HUES6 (cell line): ENCODE results near the gene RRP1B.
A peak's percentile ranks its signal among the peaks of the same experiment; 100 is the strongest.

ENCODE experiments used
- H3K27ac ChIP-seq: 2 replicates; pipeline ENCODE4 v1.7.0; 2013; ENCODE audit warnings: low read depth, mild to moderate bottlenecking, low read length, inconsistent platforms
- H3K27me3 ChIP-seq: 2 replicates; pipeline ENCODE4 v1.6.1; 2013; ENCODE audit warnings: low read length; ENCODE audit not compliant: control insufficient read depth, insufficient read depth
- H3K36me3 ChIP-seq: 2 replicates; pipeline ENCODE4 v1.6.1; 2013; ENCODE audit warnings: low read length; ENCODE audit not compliant: control insufficient read depth, insufficient read depth
- H3K4me1 ChIP-seq: 2 replicates; pipeline ENCODE4 v1.6.1; 2013; ENCODE audit warnings: low read length; ENCODE audit not compliant: control insufficient read depth, insufficient read depth
- H3K4me3 ChIP-seq: 2 replicates; pipeline ENCODE4 v1.5.1; 2013; ENCODE audit warnings: low read depth, low read length
- H3K9ac ChIP-seq: one replicate; pipeline ENCODE4 v1.6.1; 2013; ENCODE audit warnings: mild to moderate bottlenecking, low read length
- H3K9me3 ChIP-seq: 2 replicates; pipeline ENCODE4 v1.6.1; 2013; ENCODE audit warnings: low read depth, low read length; ENCODE audit not compliant: control insufficient read depth, insufficient read depth

RRP1B gene

DNA sequence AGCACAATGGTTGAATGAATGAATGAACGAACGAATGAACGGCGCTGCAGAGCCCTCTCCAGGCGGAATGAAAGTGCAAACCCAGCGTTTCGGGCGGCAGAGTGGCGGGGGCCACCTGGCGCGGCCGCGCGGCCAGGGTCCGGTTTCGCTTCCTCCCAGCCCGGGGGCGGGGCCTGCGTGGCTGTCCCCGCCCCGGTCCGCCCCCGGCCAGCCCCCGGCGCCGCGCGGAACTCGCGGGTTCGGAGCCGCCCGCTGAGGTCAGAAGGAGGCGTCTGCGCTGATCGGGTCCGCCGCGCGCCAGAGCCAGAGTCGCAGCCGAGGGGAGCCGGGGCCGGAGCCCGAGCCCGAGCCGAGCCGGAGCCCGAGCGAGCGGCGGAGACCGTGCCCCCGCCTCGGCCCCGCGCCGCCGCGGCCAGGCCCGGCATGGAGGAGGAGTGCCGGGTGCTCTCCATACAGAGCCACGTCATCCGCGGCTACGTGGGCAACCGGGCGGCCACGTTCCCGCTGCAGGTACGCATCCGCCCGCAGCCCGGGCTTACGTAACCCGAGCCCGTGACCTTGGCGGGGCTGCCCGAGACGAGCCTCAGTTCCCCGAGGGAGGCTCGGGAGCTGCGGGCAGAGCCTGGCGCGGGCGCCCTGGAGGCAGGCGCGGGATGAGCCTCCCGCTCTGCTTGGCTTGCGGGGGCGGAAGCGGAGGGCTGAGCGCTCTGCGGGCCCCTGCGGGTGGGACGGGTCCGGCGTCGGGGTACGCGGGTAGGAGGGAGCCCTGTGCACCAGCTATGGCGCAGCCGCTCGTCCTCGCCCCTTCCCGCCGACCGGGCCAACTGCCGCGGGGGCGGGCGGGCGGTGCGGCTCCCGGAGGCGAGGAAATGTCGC lies 59.8 kb downstream of the RRP1B start, which contains the start of gene PDXK:
Gene PDXK (plus strand): TSS at position 258 of the 876 bp plus-strand sequence. CDS start 166 bp downstream, at position 424.
- peaks cover 14% of the 10 kb centered on the region; the same call in 1 of the 2 replicates for H3K36me3 ChIP-seq
- H3K4me3 ChIP-seq: peak within 1 kb of the TSS; percentile 83
- H3K9ac ChIP-seq: peak within 1 kb of the TSS; percentile 89
- H3K27ac ChIP-seq: peak within 1 kb of the TSS; percentile 74
- no peaks in the 10 kb centered on the region for H3K9me3 ChIP-seq
- peaks cover 13% of the 10 kb centered on the region for H3K4me1 ChIP-seq
- H3K27me3 ChIP-seq: peaks cover 19% of the 10 kb centered on the region; the same call in 1 of the 2 replicates

- H3K27ac ChIP-seq: 0 out of 2 replicates have a peak overlapping the region, but pooled peaks have one; percentile 74
- H3K9me3 ChIP-seq: no peaks in the 10 kb centered on the region
- H3K27me3 ChIP-seq: peaks cover 19% of the 10 kb centered on the region; the same call in 1 of the 2 replicates
- peaks cover 15% of the 10 kb centered on the region; the same call in 1 of the 2 replicates for H3K36me3 ChIP-seq
- H3K9ac ChIP-seq: peak overlapping the region; percentile 89
- peak overlapping the region; percentile 83 for H3K4me3 ChIP-seq
- H3K4me1 ChIP-seq: peaks cover 13% of the 10 kb centered on the region
These were observed 60.6 kb downstream of the RRP1B start for GRCh38 chr21:43719748-43720538.

DNA sequence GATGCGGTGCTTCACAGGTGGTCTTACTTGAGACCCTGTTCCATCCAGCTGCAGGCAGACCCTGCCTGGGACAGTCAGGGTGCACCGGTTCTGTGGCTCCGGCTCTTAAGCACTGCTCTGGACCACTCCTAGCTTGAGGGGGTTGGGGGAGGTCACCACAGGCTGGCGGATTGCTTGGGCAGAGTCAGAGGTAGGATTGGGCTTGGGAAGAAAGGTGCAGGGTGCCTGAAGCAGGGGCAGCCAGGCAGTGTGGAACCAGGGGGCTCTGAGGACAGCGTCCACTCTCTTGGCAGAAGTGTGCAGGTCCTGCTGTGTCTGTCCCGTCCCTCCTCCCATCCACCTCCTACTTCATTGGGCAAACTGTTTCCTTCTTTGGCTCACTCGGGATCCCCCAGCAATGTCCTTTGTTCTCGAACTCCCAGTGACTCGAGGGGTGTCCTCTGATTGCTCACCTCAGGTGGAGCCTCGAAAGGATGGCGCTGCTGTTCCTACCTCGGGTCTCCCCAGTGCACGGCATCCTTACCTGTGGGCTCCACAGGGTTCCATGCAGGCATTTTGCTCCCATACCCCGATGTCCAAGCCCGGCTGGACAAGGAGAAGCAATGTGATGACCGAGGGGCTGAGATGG lies 61.3 kb downstream of the RRP1B start:
- H3K9ac ChIP-seq: peak overlapping the region; percentile 89
- peak overlapping the region; percentile 83 for H3K4me3 ChIP-seq
- H3K9me3 ChIP-seq: no peaks in the 10 kb centered on the region
- peaks cover 15% of the 10 kb centered on the region; the same call in 1 of the 2 replicates for H3K36me3 ChIP-seq
- peaks cover 19% of the 10 kb centered on the region; the same call in 1 of the 2 replicates for H3K27me3 ChIP-seq
- no peak overlapping the region for H3K27ac ChIP-seq
- peaks cover 13% of the 10 kb centered on the region for H3K4me1 ChIP-seq

GRCh38 chr21:43721206-43721605 lies 61.8 kb downstream of the RRP1B start:
- H3K4me1 ChIP-seq: peaks cover 13% of the 10 kb centered on the region
- H3K36me3 ChIP-seq: peaks cover 15% of the 10 kb centered on the region; the same call in 1 of the 2 replicates
- H3K9me3 ChIP-seq: no peaks in the 10 kb centered on the region
- H3K9ac ChIP-seq: no peak overlapping the region
- peaks cover 19% of the 10 kb centered on the region; the same call in 1 of the 2 replicates for H3K27me3 ChIP-seq
- peak overlapping the region; percentile 83; the same call in 1 of the 2 replicates for H3K4me3 ChIP-seq
- no peak overlapping the region for H3K27ac ChIP-seq

DNA sequence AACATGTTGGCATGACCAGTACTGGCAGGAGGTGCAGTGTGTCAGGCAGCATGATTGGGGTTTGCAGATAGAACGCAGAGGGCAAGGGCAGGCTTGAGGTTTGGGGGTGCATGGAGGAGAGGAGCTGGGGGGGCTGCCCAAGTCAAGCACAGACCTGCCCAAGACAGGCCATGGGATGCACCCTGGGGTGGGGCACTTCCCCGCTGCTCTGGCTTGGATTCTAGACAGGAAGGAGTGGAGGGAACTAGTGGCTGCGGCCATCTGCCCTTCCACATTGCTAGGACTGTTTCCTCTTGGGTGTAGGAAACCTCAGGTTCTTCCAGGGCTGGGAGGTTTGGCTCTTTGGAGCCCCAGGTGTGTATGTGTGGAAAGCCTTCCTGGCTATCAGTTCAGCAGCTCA lies 62.6 kb downstream of the RRP1B start:
- Histone ChIP-seq H3K27ac (no peak overlapping the region), H3K4me1 (peaks cover 13% of the 10 kb centered on the region), H3K36me3 (peaks cover 15% of the 10 kb centered on the region; the same call in 1 of the 2 replicates), H3K27me3 (peaks cover 19% of the 10 kb centered on the region; the same call in 1 of the 2 replicates), H3K9ac (no peak overlapping the region), H3K4me3 (no peak overlapping the region), H3K9me3 (no peaks in the 10 kb centered on the region)

- peaks cover 13% of the 10 kb centered on the region; the same call in 1 of the 2 replicates for H3K27me3 ChIP-seq
- no peak overlapping the region for H3K4me3 ChIP-seq
- H3K4me1 ChIP-seq: peaks cover 22% of the 10 kb centered on the region
- no peak overlapping the region for H3K9ac ChIP-seq
- peaks cover 15% of the 10 kb centered on the region; the same call in 1 of the 2 replicates for H3K36me3 ChIP-seq
- no peaks in the 10 kb centered on the region for H3K9me3 ChIP-seq
- no peak overlapping the region for H3K27ac ChIP-seq
These were observed 64.3 kb downstream of the RRP1B start for GRCh38 chr21:43723648-43724047.

GRCh38 chr21:43726686-43727518 lies 67.5 kb downstream of the RRP1B start:
- Histone ChIP-seq H3K4me1 (peaks cover 12% of the 10 kb centered on the region), H3K9me3 (no peaks in the 10 kb centered on the region), H3K4me3 (no peak overlapping the region), H3K27ac (no peak overlapping the region), H3K36me3 (peaks cover 10% of the 10 kb centered on the region; the same call in 1 of the 2 replicates), H3K9ac (no peak overlapping the region), H3K27me3 (no peaks in the 10 kb centered on the region)

DNA sequence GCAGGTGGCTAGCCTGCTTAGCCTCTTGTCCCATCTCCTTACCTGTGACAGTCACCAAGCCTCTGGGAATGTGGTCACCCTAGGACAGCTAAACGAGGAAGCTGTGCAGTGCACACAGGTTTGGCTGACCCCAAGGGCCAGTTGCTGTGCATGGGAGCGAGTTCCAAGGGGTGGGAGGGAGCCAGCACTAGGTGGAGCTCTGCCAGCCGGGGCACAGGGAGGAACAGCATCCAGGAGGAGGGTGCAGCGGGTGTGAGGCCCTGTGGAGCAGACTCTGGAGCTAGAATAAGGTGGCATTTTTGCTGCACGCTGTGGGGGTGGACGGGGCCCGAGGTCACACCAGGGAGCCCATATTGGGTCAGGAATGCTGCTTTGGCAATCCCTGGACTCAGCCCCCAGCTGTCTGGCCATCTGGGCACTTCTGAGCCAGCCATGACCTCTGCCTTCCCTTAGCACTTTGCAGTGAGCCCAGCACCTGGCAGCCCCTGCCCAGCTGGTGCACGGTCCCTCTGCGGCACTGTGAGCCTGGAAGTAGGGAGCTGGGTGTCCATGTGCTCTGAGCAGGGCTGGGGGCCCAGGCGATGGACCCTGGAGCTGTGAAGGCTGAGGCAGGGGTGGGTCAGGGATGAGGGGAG lies 68.3 kb downstream of the RRP1B start:
- Histone ChIP-seq H3K27me3 (no peaks in the 10 kb centered on the region), H3K4me1 (peaks cover 12% of the 10 kb centered on the region), H3K4me3 (peak overlapping the region; percentile 77), H3K27ac (peak overlapping the region; percentile 80; the same call in 1 of the 2 replicates), H3K36me3 (peaks cover 10% of the 10 kb centered on the region; the same call in 1 of the 2 replicates), H3K9me3 (no peaks in the 10 kb centered on the region), H3K9ac (peak overlapping the region; percentile 90)

DNA sequence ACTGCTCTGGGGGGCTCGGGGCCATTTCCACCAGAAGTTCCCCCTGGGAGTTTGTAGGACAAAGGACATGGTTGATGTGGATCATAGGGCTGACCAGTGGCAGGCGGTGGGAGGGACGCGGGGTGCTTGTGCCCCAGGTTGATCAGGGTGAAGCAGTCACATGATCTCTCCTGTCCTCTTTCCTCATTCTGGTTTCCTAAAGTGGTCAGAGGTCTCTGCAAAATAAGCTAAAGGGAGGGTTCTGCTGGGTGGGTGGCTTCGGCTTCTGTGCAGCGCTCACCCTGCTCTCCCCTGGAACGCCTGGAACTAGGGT lies 68.8 kb downstream of the RRP1B start:
- Histone ChIP-seq H3K4me1 (peaks cover 12% of the 10 kb centered on the region), H3K36me3 (peaks cover 10% of the 10 kb centered on the region; the same call in 1 of the 2 replicates), H3K27ac (peak overlapping the region; percentile 80; the same call in 1 of the 2 replicates), H3K4me3 (peak overlapping the region; percentile 77), H3K9me3 (no peaks in the 10 kb centered on the region), H3K9ac (peak overlapping the region; percentile 90), H3K27me3 (no peaks in the 10 kb centered on the region)
